LHCN-M2 (cell line): ENCODE results near the gene CRYAA. TPM values are rescaled to one million over a fixed set of nuclear protein-coding genes. Genes with fewer than 3 reads are reported as not detected.
A peak's percentile ranks its signal among the peaks of the same experiment; 100 is the strongest.

Experiments used
- DNase-seq: peaks from one replicate; pipeline ENCODE4 v3.0.0-alpha.2; 2012; ENCODE audit warnings: low read depth
- total RNA-seq: library from RNA; depleted of rRNA; stranded (reverse); fragments of >200 nt; gene quantifications from 2 replicates; pipeline ENCODE4 v1.2.3, GENCODE V29; 2014; rRNA removed

CRYAA gene
- total RNA-seq, 1 experiment from 2014 or later: not detected

DNA sequence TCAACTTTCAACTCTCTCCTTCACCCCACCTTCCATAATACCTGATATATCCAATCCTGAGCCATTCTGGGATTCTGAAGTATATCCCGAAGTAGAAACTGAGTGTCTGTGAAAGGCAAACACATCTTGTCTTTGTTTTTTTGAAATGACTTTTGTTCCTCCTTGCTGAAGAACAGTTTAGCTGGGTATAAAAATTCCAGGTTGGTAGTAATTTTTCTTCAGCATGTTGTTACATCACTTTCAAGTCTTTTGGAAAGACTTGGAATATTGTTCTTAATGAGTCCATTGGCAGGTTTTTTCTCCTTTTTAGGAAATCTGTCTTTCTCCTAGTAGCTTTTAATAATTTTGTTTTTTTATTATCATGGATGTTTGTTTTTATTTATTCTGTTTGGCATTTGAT, 32.7 kb downstream of the CRYAA start:
- no peak for DNase-seq

DNA sequence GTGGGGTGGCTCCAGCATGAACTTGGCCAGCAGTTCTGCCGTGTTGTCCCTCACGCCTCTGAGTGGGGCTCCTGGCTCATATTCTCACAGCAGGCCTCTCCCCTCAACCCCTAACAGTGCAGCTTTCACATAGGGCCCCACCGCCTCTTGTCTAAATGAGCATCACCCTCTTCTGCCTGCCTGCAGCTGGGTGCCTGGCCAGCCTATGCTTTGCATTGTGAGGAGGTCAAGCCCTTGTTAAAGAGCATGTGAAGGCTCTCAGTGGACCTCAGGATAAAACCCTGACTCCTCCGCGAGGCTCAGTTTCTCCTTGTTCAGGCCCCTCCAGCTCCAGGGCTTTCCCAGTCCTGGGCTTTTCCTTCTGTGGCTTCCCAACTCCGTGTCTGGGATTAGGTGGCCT, 34.8 kb downstream of the CRYAA start:
- DNase-seq: no peak

DNA sequence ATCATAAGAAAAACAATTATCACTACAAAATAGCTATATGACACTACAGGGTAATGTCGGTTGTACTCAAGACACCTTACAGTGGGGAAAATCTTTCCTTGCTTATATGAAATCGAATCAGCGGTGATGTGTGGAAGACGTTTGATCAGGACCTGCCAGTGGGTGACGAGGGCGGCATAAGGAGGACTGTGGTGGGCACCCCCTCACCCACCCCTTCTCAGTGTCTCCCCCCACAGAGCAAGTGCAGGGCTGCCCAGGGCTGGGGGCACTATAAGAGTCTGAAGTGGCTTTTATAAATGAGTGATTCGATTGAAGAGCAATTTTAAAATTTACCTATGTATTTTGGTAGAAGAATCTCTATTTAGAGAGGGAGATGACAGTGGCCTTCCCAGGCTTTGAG, 35.8 kb downstream of the CRYAA start:
- no peak for DNase-seq

DNA sequence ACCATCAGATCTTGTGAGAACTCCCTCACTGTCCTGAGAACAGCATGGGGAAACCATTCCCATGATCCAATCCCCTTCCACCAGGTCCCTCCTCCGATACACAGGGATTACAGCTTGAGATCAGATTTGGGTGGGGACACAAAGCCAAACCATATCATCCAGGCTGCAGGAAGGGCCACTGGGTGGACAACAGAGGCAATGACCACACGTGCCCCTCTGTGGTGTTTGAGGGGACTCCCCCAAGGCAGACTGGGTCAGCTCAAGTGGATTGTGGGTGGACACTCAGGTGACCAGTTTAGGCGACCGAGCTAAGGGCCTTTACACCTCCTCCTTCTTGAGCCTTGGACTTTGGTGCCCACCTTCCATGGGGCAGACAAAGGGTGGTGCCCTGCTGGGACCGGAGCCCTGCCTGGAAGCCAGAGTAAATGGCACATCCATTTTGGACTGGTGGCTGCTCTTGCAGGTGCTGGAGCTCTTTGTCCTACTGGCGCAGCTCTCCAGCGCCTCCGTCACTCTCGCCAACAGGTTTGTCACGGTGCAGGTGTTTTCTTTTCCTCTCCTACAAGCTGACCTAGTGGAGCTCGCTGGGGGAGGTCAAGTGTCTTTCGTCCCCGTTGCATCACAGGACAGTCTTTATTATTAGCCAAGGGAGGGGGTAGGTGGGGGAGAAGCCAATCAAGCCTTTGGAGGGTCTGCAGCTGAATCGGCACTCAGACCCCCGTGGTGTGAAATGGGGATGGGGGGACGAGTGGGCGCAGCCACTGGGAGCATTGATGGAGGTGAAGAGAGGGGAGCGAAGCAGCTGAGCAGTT, 37.6 kb downstream of the CRYAA start:
- DNase-seq: no peak

DNA sequence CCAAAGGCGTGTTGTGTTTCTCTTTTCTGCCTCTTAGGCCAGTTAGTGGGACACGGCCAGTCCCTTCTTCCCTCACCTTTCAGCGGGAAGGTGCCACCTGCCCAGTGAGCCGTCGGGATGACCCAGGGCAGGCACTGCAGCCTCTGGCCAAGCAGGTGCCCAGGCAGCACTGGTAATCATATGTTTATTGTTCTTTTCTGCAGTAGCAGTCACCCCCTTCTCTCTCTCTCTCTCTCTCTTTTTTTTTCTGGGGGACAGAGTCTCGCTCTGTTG, 38.2 kb downstream of the CRYAA start:
- no peak for DNase-seq

DNA sequence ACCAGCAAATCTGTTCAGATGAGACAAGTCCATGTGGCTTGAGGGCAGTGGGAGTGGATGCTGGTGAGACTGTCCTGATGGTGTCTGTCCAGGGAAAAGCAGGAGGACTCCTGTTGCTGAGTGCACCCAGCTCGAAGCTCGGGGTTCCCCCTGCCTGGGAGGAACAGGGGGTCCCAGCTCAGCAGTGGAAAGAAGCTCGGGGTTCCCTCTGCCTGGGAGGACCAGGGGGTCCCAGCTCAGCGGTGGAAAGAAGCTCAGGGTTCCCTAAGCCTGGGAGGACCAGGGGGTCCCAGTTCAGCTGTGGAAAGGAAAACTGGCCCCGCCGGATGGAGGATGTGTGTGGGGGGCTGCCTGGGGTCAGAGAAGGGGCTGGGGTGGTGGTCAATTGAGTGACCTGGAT, 39.1 kb downstream of the CRYAA start:
- DNase-seq: no peak

DNA sequence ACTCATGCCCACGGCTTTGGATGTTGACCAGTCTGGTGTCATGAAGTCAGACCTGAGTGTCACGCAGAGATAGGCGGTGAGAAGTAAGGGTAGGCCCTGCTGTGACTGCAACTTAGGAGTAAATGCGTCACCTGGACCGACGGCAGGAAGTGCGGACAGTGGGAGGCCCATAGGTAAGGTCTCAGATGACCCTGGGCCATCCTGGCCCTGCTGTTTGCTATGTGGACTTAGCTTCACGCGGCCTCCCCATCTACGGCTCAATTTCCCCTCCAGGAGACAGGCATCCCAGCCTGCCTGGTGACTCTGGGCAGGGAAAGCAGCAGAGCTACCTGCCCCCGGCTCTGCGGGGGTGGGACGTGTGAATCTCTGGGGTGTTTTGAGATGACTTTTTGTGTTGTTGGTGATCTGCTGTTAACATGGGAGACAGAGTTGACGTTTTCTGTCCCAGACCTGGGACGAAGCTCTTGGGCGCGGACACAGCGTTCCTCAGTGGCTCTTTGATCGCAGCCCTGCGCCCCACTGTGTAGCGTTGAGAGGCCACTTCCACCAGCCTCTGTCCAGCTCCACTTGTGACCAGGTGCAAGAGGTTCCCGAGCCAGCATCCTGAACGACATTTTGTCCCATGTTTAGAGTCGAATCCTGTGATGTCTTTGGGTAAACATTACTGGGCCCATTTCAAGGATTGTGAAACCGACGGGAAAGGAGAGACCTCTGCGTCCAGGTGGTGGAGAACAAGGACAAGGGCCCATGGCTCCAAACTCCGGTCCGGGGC, 39.9 kb downstream of the CRYAA start:
- no peak for DNase-seq

DNA sequence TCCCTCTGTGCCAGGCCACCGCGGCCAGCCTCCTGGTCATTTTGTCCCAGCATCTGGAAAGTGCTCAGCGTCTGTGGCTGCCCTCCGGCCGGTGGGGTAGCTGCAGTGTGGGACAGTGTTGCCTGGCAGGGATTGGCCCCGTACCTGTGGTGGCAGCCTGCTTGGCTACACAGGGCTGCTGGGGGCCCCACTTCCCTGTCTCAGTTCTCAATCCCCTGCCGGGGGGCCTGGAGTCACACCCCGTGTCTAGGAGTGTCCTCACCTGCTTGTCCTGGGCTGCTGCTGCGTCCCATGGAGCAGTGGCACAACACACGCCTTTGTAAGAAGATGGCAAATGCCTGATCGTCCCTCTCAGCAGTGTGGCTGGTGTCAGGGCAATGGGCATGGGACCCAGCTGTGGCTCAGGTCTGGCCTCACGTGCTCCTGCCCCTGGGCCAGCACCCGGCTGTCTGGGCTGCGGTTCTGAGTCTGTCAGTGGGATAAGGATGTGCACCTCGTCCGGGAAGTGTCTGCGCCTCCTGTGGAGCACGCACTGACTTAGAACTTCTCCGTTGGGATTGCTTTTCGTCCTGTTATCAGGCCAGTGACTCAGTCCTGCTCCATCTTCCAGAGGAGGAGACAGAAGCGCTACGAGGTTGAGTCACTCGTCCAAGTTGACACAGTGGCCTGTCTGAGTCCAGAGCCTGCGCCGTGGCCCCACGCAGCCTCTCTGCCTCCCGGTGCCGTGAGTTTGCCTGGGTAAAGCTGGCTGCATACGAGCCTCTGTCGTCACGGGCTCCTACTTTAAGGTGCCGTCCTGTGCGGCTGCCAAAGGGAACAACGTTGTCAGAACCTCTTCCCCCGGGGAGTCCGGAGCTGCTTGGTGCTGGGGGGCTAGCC, 41.0 kb downstream of the CRYAA start:
- peak; percentile 76 for DNase-seq

DNA sequence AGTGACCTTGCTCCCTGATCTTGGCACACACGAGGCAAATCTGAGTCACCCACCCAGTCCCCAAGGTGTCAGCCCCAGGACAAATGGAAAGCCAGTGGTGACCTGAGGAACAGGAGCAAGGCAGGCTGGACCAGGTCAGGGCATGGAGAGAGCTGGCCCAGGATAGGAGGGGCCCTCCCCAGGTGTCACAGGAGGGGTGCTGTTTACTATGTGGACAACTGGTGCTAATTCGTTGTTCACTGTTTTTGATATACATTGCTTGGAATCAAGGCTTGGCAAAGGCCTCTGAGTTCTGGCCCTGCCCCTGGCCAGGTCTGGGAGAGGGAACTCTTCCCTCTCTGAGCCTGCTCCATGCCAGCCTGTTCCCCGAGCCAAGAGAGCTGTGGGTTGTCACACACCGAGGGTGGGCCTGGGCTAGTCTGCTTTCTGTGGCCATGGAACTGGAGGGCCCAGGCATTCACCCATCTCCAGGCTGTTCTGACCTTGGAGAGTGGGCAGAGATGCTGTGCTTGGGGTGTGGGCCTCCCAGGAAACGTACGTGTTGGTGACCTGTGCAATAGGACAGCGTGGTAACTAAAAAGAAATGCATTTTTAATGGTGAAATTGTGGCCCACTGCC, 41.8 kb downstream of the CRYAA start:
- DNase-seq: no peak

DNA sequence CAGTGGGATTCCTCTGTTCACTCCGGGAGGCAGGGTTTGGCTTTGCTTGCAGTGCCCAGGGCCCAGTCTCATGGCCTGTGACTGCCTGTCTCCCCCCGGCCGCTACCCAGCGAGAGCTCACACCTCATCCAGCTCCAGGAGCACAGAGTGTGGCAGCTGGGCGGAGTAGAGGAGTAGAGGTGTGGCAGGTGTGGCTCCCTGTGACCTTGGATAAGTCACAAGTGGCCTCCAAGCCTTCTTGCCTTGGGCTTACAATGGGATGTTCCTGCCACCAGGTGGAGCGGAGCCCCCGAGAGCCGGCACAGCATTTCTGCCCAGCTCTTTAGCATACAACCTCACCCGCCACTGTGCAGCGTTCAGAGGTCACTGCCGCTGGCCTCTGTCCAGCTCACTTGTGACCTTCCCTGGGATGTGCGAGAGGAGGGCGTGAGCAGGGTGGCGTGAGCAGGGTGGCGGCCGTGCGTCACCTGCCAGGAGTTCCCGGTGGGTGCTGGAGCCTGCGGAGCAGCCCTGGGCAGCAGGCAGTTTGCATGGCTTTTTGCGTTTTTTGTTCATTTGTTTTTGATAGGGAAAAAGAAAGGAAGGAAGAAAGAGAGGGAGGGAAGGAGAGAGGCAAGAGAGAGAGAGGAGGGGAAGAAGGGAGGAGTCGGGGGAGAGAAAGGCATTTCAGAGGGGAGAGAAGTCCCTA, 42.4 kb downstream of the CRYAA start:
- DNase-seq: no peak

DNA sequence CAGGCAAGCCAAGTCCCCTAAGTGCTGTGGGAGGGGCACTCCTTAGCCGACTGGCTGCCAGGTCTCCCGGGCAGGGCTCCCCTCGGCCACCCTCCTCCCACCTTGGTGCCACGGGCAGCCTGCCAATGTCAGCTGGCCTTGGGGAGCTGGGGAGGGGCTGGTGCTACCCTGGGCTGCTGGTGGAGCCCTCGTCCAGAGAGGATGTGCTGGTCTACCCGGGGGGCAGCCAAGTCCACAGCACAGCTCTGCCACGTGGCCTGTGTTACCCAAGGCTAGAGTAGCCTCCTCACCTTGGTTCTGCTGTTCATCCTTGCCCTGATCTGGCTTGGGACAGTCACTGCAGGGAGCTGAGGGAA, 42.9 kb downstream of the CRYAA start:
- no peak for DNase-seq

Other genes starting within 250 kb of the CRYAA start
- not detected in 2 replicates for gene ERVH48-1, start 243.4 kb upstream of the CRYAA start, total RNA-seq
- gene PKNOX1, start 194.4 kb upstream of the CRYAA start, total RNA-seq: 18.7 and 22.6 TPM in 2 replicates
- gene CBS, start 93.2 kb upstream of the CRYAA start, total RNA-seq: 4.4 and 4.9 TPM in 2 replicates
- 25.9 and 32.1 TPM in 2 replicates for gene U2AF1, start 61.4 kb upstream of the CRYAA start, total RNA-seq